Measurements from ENCODE around the gene ZBTB20. TPM values are rescaled to one million over a fixed set of nuclear protein-coding genes. Genes with fewer than 3 reads are reported as not detected.
A peak's percentile ranks its signal among the peaks of the same experiment; 100 is the strongest.
"Not testable (repeated sequence)": the region's sequence is repeated elsewhere in the genome, so short reads cannot be mapped to it uniquely, and the experiment has no call there.

Gene ZBTB20
- polyA plus RNA-seq, 12 donors, result 1.6 to 20.0 (median 3.3) TPM

DNA sequence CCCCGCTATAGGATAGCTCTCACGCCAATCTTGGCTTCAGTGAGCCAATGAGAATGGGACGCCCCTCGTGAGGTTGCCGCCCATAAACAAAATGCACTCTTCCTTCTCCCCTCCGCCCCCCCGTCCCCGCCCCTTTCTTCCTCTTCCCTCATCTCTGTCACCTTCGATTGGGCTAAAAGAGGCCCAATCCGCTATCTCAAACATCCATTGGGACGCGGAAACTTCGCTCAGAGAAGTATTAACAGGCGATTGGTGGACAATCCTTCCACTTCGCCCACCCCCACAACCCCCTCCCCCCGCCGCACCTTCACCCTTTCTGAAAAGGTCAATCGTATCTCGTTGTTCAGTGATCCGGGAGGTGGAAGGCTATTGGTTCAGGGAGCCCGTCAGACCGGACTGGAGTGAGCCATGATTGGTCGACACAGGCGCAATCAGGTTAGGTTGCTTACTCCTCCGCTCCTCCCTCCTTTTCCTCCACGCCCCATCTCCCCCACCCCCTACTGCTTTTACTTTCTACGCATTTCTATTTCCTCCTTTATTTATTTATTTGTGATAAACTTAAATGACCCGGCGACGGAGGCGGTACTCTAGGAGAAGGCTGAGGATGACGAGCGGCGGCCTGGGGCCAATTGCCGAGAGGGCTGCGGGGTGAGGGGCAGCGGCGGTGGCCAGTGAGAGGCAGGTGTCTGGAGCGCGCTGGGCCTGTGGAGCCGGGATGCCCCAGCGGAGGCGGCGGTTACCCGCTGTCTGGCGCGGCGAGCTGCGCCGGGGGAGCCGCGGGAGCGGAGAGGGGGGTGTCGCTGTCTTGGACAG, 447 bp upstream of the ZBTB20 start:
- DNase-seq, result peak; percentile 100

DNA sequence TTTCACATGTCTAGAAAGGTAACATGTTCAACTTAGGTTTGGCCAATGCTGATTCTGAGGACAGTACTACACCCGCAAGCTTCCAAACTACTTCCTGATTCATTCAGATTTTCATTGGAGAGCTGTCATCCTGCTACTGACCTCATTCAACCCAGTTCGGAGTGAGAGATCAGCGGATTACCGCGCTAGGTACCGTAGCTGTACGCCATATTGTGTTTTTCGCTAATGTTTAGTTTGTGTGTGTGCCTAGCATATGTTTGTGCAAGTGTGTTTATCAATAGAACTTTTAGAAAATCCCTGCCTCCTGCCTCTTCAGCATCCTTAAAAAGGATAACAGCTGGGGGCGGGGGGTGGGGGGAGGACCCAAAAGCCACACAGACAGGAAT, 1.1 kb downstream of the ZBTB20 start:
- DNase-seq, result peak; percentile 76

DNA sequence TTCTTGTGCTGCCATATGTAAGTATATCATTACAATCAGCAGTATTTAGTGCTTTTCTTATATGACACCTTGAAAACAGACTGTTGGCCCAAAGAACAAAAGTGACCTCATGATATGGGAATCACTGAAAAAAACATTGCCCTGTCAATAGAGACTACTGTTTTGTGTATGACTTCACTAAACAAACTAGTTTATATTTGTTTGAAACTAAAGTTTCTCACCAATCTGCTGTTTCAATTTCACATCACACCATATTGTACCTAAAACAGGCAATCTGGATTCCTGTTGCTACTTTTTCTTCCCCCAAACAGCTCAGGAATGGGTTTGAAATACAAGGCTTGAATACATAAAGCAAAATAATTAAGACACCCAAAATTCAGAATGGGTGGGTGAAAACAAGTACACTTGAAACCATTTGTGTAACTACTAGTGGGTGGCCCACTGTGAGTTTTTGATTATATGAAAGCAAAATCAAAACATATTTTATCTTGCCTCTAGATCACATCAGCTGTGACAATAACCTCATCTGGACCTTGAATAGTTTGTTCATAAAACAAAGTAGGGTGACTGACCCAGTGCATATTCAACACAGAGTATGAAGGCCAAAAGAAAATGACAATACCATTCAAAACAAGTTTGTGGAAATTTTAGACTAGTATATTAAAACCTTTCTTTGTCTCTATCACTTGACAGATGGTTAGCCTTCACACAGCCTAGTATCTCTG, 5.9 kb downstream of the ZBTB20 start:
- DNase-seq, result no peak

DNA sequence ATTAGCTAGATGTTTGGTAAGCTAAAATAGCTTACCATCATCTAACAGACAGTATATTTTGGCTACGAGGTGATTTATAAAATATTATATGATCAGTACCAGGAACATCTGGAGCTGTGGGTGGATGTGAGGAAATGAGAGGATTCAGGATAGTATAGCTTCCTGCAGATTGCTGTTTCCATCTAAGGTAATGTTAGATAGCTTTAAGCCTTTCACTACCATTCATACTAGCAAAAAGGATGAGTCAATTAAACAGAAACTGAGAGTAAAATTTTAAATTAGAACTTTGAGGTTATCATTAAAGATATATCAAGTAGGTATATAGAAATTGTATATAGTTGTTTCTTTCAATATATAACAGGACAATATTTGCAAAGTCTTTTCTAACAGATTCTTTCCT, 8.0 kb downstream of the ZBTB20 start:
- no peak for DNase-seq

DNA sequence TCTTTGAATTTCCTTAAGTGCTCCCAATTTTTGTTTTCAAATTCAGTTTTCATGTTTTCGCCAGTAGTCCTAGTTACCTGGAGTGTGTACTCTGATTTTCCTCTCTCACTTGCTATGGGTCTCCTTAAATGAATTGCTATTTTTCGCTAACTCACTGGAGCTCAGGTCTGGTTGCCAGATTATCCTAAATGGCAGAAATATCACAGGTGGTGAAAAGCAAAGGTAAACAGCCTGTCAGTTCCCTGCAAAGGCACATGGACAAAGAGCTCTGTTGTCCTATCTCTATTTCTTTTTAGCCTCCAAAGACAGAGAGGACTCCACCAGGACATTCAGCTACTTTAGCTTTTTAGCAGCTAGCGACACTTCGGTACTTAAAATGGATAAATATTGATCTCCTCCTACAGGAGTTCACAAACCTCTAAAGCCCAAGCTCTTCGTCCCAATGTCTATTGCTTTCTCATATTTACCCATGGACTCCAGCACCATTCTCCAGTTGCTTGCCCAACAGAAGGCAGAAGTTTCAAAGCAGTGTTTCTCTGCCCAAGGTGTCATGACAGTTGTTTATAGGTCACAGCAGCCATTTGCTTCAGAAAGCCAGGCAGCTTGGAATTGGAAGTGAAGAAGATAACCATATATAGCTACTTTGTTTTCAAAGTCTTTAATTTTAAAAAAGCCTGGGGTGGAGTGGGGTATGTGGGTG, 12.3 kb downstream of the ZBTB20 start:
- DNase-seq, result no peak

DNA sequence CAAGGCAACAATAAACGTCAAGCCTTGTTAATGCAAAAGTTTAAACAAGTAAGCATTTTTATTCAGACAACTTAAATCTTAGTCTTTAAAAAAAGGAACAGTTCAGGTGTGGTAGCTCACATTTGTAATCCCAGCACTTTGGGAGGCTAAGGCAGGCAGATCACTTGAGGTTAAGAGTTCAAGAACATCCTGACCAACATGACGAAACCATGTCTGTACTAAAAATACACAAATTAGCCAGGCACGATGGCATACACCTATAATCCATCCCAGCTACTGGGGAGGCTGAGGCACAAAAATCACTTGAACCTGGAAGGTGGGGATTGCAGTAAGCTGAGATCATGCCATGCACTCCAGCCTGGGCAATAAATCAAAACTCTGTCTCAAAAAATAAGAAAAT, 19.9 kb downstream of the ZBTB20 start:
- DNase-seq, result no peak

DNA sequence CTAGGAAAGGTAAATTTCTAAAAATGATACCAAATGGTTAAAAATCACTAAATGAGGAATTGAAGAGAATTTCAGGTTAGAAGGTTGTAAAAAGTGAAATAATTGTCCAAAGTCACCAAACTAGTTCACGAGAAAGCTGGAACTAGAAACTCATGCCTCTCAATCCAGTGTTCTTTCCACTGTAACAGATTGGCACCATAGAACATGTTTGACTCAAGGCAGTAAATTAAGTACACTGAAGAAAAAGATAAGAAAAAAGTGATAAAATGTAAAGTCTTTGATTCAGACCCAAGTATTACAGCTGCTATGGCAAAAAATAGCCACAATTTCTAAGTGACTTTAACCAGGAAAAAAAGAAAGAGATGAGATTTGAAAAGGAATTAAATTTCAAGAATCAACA, 26.5 kb downstream of the ZBTB20 start:
- no peak for DNase-seq

DNA sequence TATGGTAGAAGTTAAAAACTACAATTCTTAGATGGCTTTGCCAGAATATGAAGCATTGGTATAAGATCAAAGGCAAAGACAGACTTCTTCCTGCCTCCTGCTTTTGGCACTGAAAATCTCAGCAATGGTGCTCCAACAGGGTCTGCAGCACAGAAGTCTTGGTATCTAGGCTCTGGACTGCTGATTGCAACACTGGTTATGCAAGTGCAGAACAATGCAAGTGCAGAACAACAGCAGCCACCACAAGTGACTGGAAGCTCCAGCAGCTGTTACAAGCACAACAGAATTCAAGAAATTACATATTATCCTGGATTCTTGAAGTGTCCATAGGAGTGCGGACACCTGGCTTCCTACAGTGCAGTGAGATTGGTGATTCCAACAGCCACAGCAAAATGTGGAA, 33.7 kb downstream of the ZBTB20 start:
- DNase-seq, result no peak

DNA sequence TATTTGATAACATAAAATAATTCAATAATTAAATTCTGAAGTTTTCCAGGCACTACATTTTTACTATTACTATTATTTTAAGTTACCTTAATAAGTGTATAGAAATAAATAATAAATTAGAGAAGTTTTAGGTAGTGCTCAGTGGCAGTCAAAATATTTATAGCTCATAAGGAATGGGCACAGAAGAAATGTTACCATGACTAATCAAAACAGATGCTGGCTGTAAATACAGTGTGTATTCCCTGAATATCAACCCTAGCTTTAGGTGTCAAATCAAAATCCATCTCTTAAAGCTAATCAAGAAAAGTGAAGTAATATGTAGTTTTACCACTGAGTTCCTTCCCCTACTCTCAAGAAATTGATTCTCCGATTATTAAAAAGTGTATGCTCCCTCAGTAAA, 35.5 kb downstream of the ZBTB20 start:
- no peak for DNase-seq

DNA sequence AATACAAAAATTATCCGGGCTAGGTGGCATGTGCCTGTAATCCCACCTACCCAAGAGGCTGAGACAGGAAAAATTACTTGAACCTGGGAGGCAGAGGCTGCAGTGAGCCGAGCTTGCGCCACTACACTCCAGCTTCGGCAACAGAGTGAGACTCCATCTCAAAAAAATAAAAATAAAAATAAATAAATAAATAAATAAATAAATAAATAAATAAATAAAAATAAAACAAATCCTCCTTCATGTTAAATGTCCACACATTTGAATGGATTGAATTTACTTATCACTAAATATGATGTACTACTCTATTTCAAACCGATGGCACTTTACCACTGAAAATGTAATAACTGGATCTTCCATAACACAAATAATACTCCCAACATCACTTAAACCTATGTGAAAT, 36.3 kb downstream of the ZBTB20 start:
- DNase-seq, result no peak

DNA sequence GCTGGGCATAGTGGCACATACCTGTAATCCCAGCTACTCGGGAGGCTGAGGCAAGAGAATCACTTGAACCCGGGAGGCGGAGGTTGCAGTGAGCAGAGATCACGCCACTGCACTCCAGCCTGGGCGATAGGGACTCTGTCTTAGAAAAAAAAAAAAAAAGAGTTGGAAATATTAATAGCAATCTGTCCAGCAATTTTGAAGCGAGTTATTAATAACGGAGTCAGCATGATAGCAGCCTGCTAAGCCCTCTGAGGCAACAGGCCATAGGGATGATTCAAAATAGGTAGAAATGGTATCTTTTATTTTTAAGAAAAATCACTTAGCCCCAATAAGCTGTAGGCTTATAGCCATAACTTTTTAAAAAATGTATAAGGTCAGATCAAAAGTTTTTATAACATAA, 37.0 kb downstream of the ZBTB20 start:
- not testable (repeated sequence) for DNase-seq

DNA sequence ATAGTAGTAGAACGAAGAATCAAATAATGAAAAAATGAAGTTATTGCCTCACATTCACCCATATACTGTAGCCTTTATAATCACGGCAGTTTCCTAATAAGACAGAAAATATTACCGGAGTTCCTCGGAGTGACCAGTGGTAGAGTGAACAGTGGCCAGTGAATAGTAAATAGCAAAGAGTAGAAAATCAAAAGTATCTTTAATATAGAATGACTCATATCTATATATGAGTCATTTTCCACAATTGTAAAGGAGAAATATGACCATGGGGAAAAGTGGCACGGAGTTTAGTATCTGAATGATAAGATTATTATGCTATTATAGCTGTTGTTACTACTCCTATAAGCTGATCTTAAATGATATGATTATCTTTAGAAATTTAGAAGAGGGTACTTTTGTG, 38.5 kb downstream of the ZBTB20 start:
- DNase-seq, result no peak

DNA sequence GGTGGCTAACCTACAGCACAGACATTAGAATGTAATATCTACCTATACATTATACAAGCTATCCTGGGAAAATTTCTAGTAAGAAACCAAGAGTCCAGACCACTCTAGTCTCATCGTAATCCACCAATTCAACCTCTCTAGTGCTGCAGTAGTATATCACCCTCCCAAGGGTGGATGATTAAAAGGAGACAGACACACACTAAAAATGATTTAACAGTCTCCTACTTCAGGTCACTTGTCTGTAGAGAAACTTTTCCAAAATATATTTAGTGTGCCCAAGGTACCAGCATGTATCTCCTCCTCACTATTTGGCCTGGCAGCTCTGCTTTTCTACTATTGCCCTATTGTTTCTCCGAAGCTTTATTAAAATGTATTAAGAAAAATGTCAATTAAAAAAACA, 45.0 kb downstream of the ZBTB20 start:
- DNase-seq, result no peak

DNA sequence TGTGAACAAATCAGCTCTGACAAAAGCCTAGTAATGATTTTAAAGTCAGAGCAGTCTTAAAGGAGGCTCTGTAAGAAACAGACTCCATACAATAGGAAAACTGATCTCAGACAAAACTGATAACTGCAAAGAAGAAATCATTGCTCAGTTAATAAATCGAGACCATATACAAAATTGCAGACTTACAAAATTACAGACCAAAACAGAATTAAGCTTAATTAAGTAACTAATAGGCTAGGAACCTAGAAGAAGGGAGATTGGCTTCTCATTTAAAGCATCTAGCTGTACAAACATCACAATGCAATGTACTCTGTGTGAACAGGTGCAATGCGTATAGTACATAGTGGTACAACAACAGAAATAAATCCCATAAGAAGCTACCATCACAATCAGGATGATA, 46.3 kb downstream of the ZBTB20 start:
- DNase-seq, result no peak

DNA sequence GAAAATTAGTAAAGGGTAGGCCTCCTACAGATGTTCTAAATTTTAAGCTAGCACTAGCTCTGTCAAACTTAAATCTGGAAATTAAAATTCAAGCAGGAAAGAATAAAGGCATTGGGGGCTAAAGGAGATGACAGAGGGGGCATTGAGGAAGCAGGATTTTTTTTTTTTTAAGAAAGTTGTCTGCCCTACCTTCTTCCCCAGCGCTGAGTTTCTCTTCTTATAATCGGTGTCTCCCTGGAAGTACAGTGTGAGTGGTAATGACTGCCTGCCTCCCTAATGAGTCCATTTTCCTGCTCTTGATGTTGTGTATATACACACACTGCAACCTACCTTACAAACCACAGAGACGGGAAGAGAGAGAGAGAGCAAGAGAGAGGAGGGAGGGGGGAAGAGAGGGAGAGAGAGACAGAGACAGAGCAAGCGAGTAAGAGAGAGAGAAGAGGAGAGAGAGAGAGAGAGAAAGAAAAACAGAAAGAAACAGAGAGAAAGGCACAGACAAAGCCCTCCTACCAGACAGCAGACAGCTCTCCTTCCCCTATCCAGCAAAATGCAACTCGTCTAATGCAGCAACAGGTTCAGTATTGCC, 47.0 kb downstream of the ZBTB20 start:
- DNase-seq, result peak; percentile 63

DNA sequence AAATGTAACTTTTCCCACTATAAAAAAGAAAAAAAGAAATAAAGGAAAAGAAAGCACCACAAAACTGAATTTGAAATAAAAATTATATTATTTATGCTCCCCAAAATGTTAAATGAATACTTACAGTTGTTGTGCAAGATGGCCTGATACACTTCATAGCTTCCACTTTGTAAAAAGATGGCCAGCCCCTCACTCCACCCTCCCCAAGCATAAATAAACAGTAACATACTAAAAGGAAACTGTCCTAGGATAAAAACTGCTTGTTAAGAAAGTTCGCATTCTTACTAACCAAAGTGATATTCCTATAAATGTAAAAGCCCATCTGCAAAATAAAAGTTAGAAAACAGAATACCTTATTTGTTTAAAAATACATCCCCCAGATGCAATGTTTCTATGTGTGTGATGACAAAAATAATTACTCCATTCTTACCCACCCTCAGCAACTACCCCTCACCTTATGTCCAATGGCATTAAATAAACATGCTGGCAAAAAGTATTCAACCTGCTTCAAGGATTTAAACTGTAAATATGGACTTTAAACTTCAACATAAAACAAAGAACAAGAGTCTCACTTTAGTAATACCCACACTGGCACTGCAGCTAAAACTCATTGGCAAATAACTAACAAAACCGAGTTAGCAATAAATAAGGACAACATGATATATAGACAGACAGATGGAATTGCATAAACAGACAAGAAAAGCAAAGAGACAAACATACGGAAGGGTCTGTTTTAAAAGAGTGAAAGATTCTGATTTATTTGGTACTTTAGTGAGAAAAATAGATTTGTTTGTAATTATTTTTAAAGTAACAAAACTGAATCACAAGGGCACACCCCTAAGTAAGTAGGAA, 47.7 kb downstream of the ZBTB20 start:
- DNase-seq, result peak; percentile 11

DNA sequence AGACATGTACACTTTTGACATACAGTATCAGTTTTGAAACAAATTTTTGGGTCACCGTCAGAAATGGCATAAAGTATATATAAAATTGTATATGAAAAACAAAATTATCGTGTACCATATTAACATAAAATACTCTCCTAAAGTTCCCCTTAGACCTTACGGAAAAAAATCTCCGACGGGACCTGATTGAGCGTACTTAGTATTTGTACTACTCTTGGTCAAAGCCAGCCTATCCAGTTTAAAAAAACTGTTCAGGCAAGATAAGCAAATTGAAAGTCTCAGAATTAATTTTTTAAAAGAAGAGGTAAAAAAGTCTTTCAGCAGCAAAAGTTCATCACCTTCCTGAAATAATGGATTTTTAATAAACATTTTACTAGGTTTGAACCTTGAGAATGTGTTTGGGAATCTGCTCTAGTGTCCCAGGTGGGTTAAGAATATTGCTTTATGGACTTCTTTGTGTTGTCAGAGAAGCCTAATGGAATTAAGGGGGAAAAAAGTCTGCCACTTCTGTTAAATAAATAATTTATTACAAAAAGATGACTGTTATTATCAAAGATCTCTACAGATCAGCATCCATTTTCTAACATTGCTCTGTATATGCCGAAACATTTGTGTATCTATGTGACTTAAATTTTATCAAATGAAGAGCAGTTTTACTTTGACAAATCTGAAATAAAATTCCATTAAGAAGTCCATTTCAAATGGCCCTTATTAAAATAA, 48.6 kb downstream of the ZBTB20 start:
- DNase-seq, result no peak

DNA sequence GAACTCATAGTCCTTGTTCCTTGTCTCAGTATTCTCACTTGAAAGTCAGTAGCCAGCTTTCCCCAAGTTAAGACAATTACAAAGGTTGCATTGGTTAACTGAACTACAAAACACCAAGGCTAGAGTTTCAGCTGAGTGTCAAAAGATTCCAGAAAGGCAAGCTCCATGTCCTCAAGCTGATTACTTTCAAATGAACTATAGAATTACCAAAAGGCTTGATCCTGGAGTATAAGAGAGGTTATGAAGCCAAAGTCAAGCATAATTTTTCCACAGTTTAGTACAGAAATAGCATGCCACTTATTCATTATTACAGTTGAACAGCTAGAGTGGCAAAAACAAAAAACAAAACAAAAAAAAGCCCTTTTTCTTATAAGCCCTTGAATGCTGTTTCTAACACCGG, 51.9 kb downstream of the ZBTB20 start:
- no peak for DNase-seq

DNA sequence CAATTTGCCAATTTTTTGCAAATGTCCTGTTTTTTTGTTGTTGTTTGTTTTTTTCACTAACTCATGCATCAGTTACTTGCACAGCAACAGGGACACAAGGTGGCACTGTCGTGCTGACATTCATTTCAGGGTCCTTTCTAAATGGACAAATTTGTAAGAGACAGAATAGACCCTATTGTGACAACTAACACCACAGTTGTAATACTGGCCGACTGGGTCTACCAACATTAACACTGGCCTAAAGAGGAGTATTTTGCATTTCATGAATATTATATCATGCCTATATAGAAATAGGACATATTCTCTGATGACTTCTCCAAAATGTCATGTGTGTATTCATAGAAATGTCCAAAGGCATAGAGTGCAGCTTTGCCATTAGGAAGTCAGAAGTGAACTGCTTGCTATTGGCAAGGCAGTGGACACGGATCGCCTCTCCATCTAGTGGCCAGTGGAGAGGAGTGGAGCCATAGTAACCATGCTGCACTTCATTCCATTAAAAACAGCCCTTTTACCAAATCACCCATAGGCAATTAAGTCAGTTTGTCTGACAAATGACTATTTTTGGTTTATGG, 54.8 kb downstream of the ZBTB20 start:
- peak; percentile 54 for DNase-seq

DNA sequence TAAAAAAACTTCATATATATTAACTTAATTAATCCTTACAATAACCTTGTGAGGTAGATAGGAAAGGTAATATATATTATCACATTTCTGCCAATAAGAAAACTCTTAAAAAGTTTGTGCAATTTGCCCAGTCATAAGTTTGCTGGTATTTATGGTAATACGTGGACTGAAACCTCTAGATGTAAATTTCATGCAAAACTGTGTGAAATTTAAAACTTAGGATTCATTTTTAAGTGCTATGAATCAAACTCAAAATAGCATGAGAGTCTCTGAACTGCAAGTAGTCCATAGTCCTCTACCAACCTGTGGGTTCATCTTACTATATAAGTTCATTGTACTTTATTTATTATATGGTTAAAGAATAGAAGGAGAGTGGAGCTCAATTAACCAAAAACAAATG, 56.4 kb downstream of the ZBTB20 start:
- DNase-seq, result no peak

Measured in muscle of arm (tissue), 12 donors.